ENCODE measurements around the gene NECTIN2.
"Not testable (repeated sequence)": the region's sequence is repeated elsewhere in the genome, so short reads cannot be mapped to it uniquely, and the experiment has no call there.

Gene NECTIN2

DNA sequence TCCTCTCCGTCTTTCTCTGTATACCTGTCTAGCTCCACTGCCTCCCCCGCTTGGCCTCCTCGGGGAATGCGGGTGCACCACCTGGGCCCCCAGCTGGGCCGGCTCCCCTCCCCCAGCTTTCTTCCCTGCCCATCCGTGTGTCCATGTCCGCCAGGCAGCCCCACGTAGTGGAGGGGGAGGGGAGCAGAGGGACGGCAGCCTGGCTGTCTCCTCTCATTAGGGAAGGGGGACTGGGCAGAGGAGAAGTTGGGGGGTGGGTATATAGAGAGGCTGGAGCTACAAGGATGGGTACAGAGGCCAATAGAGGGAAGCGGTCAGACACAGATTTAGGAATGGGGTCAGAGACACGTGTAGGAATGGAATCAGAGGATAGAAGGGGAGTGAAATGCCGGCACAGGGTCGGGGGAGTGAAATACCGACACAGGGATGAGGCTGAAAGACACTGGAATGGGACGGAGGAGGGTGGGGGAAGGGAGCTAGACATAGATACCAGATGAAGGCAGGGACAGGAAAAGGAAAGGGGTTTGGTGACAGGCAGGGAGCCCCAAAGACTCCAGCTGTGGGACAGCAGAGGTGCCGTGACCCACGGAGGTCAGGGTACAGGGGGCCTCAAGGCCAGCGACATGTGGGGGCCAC, 2.8 kb downstream of the NECTIN2 start:
- DNase-seq (ENCODE audit: low spot score) (no peak), FAIRE-seq (no peak)

GRCh38 chr19:44850641-44851109, 4.6 kb downstream of the NECTIN2 start:
- FAIRE-seq: no peak
- no peak for DNase-seq (ENCODE audit: low spot score)

GRCh38 chr19:44851427-44851826, 5.3 kb downstream of the NECTIN2 start:
- FAIRE-seq: no peak
- no peak for DNase-seq (ENCODE audit: low spot score)

DNA sequence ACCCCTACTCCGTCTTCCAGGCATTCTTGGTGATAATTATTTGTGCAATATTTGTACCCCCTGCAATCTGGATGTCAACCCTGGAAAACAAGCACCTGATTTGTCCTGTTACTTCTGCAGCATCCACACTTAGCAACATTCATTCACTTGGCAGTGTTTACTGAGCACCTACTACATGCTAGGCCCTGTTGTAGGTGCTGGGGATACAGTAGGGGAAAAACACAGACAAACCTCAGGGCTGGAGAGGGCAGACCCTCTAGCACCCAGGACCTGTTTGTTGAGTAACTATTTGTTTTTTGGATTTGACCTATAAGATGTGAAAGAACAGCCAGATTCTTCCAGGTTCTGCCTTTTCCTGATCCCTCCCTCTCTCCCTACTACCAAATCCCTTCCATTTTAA, 9.5 kb downstream of the NECTIN2 start:
- FAIRE-seq (no peak), DNase-seq (ENCODE audit: low spot score) (no peak)

- FAIRE-seq (no peak), DNase-seq (ENCODE audit: low spot score) (no peak)
Observed at GRCh38 chr19:44856421-44857083, 10.5 kb downstream of the NECTIN2 start.

DNA sequence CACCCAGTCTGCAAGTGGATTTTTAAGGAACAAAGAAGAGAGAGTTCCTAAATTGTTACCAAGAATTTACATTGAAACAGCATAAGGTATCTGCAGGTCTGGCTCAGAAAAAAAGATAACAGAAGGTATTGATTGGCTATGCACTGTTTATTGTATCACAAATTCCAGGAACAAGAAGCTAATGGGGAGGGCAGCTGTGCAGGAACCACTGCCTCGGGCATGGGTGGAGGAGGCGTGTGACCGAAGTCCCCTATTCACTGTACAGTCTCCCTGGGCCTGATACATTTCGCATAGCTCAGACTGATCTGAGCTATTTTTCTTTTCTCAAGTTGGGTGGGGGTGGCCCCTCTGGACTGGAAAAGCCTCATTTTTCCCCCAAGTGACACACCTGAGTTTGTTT, 11.7 kb downstream of the NECTIN2 start:
- DNase-seq (ENCODE audit: low spot score) (no peak), FAIRE-seq (no peak)

GRCh38 chr19:44861576-44861975, 15.5 kb downstream of the NECTIN2 start:
- FAIRE-seq; DNase-seq (ENCODE audit: low spot score): not testable (repeated sequence)

DNA sequence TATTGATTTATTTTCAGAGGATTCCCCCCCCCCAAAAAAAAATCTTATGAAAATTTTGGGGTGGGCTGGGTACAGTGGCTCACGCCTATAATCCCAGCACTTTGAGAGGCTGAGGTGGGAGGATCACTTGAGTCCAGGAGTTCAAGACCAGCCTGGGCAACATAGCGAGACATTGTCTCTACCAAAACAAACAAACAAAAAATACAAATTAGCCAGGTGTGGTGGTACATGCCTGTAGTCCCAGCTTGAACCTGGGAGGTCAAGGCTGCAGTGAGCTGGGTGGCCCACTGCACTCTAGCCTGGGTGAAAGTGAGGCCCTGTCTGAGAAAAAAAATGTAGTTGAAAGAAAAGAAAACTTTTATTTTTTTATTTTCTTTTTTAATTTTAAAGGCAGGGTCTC, 17.9 kb downstream of the NECTIN2 start:
- FAIRE-seq: no peak
- DNase-seq (ENCODE audit: low spot score): no peak

- no peak for DNase-seq (ENCODE audit: low spot score)
- no peak for FAIRE-seq
Observed at GRCh38 chr19:44865196-44865767, 19.2 kb downstream of the NECTIN2 start.

DNA sequence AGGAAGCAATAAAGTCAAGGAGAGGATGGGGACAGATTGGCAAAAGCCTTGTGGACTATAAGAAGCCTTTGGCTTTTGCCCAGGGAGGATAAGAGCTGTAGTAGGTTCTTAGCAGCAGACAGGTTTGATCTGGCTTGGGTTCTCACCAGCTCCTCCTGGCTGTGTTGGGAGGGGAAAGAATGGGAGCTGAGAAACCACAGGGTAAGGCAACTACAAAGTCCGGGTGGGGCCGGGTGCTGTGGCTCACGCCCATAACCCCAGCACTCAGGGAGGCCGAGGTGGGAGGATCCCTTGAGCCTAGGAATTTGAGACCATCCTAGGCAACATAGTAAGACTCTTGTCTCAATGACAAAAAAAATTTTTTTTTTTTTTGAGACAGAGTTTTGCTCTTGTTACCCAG, 20.6 kb downstream of the NECTIN2 start:
- FAIRE-seq: no peak
- DNase-seq (ENCODE audit: low spot score): no peak

DNA sequence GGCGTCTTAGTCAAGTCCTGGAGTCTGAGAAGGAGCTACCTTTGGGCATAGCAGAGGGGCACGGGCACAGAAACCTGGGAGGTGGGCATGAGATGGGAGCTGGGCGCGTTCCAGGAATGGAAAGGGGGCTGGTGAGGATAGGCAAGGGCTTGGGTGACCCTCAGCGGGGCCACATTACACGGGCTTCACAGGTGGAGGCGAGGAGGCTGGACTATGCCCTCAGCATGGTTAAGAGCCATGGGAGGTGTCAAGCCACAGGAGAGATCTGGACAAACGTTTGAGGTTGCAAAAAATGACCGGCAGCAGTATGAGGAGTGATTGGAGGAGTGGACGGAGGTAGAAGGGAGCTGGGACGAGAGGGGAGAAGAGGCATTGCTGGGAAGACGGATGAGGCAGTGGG, 21.5 kb downstream of the NECTIN2 start:
- DNase-seq (ENCODE audit: low spot score) (no peak), FAIRE-seq (no peak)

DNA sequence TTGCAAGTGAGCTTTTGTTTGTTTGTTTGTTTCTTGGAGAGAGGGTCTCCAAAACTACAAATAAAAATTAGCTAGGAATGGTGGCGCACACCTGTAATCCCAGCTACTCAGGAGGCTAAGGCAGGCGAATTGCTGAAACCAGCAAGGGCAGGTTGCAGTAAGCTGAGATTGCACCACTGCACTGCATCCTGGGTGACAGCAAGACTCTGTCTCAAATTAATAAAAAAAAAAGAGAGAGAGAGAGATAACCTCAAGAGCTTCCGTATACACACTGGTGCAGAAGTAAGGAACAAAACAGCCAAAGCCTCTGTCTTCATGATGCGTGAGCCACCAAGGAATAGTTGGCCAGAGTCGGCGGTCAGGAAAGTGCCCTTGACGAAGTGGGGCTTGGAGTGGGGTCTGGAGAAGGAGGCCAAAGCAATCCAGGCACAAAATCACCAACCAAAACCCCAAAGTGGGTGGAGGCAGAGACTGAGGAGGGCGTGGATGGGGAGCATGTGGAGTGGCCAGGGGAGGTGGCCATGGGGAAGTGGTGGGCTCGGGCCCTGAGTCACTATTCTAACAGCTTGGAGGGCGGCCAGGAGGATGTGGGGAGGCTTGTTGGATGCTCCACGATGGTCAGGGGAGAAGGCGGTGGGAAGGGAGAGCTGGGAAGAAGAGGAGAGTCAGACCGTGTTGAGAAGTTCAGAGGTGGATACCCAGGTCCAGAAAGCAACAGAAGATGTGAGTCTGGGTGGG, 23.8 kb downstream of the NECTIN2 start:
- FAIRE-seq: no peak
- DNase-seq (ENCODE audit: low spot score): peak; percentile 63

DNA sequence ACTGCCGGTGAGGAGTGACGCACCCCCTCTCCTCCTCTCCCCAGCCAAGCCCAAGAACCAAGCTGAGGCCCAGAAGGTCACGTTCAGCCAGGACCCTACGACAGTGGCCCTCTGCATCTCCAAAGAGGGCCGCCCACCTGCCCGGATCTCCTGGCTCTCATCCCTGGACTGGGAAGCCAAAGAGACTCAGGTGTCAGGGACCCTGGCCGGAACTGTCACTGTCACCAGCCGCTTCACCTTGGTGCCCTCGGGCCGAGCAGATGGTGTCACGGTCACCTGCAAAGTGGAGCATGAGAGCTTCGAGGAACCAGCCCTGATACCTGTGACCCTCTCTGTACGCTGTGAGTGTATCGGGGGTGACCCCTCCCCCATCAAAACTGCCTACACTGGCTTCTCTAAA, 25.7 kb downstream of the NECTIN2 start:
- no peak for FAIRE-seq
- no peak for DNase-seq (ENCODE audit: low spot score)

DNA sequence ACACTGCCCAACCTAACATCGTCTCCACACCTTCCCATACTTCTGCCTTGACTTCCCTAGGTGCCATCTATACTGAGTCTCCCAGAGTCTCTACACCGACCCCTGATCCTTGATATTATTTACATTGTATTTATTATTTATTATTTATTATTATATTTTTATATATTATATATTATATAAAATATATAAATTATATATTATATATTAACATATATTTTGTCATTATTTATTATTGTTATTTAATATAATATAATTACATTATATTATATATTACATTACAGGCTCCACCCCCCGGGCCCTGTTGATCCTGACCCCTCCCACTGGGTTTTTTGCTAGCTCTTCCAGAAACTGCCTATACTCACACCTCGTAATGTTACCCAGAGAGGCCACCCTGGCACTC, 26.6 kb downstream of the NECTIN2 start:
- FAIRE-seq: no peak
- no peak for DNase-seq (ENCODE audit: low spot score)

- no peak for FAIRE-seq
Observed at GRCh38 chr19:44874317-44874716, 28.2 kb downstream of the NECTIN2 start.

GRCh38 chr19:44875666-44876451, 29.8 kb downstream of the NECTIN2 start:
- DNase-seq (ENCODE audit: low spot score) (peak; percentile 48), FAIRE-seq (peak; percentile 76)

More at GRCh38 chr19:44874317-44874716, 28.2 kb downstream of the NECTIN2 start:
- DNase-seq (ENCODE audit: low spot score): no peak

GRCh38 chr19:44876930-44877535, 30.9 kb downstream of the NECTIN2 start:
- FAIRE-seq (no peak), DNase-seq (ENCODE audit: low spot score) (no peak)

- DNase-seq (ENCODE audit: low spot score): no peak
- no peak for FAIRE-seq
Observed at GRCh38 chr19:44878120-44878865, 32.2 kb downstream of the NECTIN2 start.

DNA sequence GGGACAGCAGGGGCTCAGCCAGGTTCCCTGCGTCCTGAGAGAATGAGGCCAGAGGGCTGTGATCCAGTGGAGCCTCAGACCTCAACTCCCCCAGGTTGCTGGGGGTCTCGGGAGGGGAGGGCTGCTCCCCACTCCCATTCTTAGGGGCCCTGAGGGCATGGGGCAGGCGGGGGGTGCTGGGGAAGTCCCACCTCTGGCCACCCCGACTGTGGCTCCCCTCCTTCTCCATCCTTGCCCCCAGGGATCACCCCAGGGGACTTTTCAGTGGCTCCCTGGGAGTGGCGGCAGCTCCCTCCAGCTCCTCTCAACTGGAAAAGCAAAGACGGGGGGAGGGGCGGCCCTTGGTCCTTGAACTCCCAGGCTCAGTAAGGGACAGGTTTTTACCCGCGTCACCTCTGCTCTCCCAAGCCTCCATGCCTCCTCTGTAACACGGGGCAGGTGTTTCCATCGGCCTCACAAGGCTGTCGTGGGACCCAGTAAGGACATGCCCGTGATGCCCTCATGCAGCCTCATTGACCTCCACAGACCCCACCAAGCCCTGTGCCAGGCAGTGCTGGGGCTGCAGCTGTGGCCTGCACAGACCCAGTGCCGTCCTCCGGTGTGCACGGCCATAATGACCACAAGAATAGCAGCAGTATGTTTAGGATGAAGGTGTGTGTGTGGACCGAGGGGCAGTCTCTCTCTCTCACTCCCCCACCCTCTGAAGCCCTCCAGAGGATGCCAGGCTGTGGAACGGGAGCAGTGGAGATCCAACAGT, 33.4 kb downstream of the NECTIN2 start:
- FAIRE-seq: peak; percentile 23
- no peak for DNase-seq (ENCODE audit: low spot score)

All from urothelium cell line (cell line).